Vagina (tissue), 2 donors: ENCODE measurements around the gene TIAL1. TPM values are rescaled to one million over a fixed set of nuclear protein-coding genes. Genes with fewer than 3 reads are reported as not detected.
"Not testable (repeated sequence)": the region's sequence is repeated elsewhere in the genome, so short reads cannot be mapped to it uniquely, and the experiment has no call there.

ENCODE experiments used
- DNase-seq, 2 donors: peaks; one replicate each; pipeline ENCODE4 v3.0.0-alpha.2; 2017; ENCODE audit errors: extremely low spot score in 2 of 2
- H3K27ac ChIP-seq: fragments of 200-600 bp; sonication (generic); one replicate; pipeline ENCODE4 v1.5.1; 2019
- H3K27me3 ChIP-seq: fragments of 200-600 bp; sonication (generic); one replicate; pipeline ENCODE4 v1.5.1; 2019
- H3K36me3 ChIP-seq, 2 donors: fragments of 200-600 bp; sonication (generic); one replicate each; pipeline ENCODE4 v1.5.1; 2017 to 2019
- H3K4me1 ChIP-seq: fragments of 200-600 bp; sonication (generic); one replicate; pipeline ENCODE4 v1.5.1; 2019
- H3K4me3 ChIP-seq, 2 donors: fragments of 200-600 bp; sonication (generic); 1 replicate in 1 of 2; 2 replicates in 1 of 2; pipeline ENCODE4 v1.5.1; 2016 to 2019
- H3K9me3 ChIP-seq: fragments of 200-600 bp; sonication (generic); one replicate; pipeline ENCODE4 v1.5.1; 2019
- CTCF ChIP-seq, 3 experiments: fragments of 450-650 bp in 2 of 3; fragments of 200-600 bp in 1 of 3; sonication (generic) in 1 of 3; IDR thresholded peaks; one replicate each; pipeline ENCODE4 v1.5.1; 2017 to 2019; ENCODE audit warnings: antibody characterized with exemption in 3 of 3, mild to moderate bottlenecking in 2 of 3, moderate library complexity in 2 of 3
- POLR2A ChIP-seq, 2 donors: fragments of 450-650 bp; IDR thresholded peaks; one replicate each; pipeline ENCODE4 v1.6.1; 2017; ENCODE audit warnings: antibody characterized with exemption in 2 of 2, mild to moderate bottlenecking in 2 of 2, moderate library complexity in 2 of 2
- POLR2AphosphoS5 ChIP-seq, 2 donors: sonication (generic); formaldehyde crosslinking; IDR thresholded peaks; one replicate each; pipeline ENCODE4 v1.9.0; 2017; ENCODE audit warnings: antibody characterized with exemption in 2 of 2, mild to moderate bottlenecking in 2 of 2, low read depth in 1 of 2; ENCODE audit not compliant: insufficient read depth in 1 of 2
- intact Hi-C: fragments of 100-400 bp; cut with DNase I; formaldehyde crosslinking; loops from one replicate; pipeline ENCODE4 v1.15.1; 2023
- total RNA-seq: library from RNA; depleted of rRNA; stranded (reverse); fragments of >200 nt; gene quantifications from one replicate; pipeline ENCODE4 v1.2.3, GENCODE V29; 2016

Gene TIAL1
- total RNA-seq, 1 donor from 2014 or later = 71.2 TPM

- no peak overlapping the region for H3K27ac ChIP-seq
These were observed 28.8 kb downstream of the TIAL1 start for GRCh38 chr10:119567978-119568377.

GRCh38 chr10:119562097-119562496 lies 34.7 kb downstream of the TIAL1 start:
- no peaks in the 10 kb centered on the region for H3K9me3 ChIP-seq
- intact Hi-C loops = no loop called here
- no peak for DNase-seq
- H3K27me3 ChIP-seq = no peaks in the 10 kb centered on the region
- H3K27ac ChIP-seq = no peak overlapping the region
- no peaks in the 10 kb centered on the region for H3K36me3 ChIP-seq
- H3K4me3 ChIP-seq = no peak overlapping the region
- H3K4me1 ChIP-seq = no peaks in the 10 kb centered on the region
- TF ChIP-seq POLR2A (IDR thresholded peaks at IDR 0.05) (no peak), CTCF (IDR thresholded peaks at IDR 0.05) (no peak), POLR2AphosphoS5 (IDR thresholded peaks at IDR 0.05; ENCODE audit: insufficient read depth in 1 of 2, low read depth in 1 of 2) (no peak)

More at GRCh38 chr10:119567978-119568377, 28.8 kb downstream of the TIAL1 start:
- Histone ChIP-seq H3K4me1 (no peaks in the 10 kb centered on the region), H3K27me3 (no peaks in the 10 kb centered on the region), H3K36me3 (peaks cover 0 to 11% of the 10 kb centered on the region in 2 donors), H3K4me3 (no peak overlapping the region), H3K9me3 (no peaks in the 10 kb centered on the region)
- intact Hi-C loops = no loop called here
- no peak for TF ChIP-seq POLR2A (IDR thresholded peaks at IDR 0.05)
- no peak for TF ChIP-seq CTCF (IDR thresholded peaks at IDR 0.05)
- no peak for TF ChIP-seq POLR2AphosphoS5 (IDR thresholded peaks at IDR 0.05; ENCODE audit: insufficient read depth in 1 of 2, low read depth in 1 of 2)
- no peak for DNase-seq

GRCh38 chr10:119559511-119559910 lies 37.3 kb downstream of the TIAL1 start:
- DNase-seq, intact Hi-C loops, H3K27me3 ChIP-seq, H3K9me3 ChIP-seq, H3K4me1 ChIP-seq, H3K4me3 ChIP-seq, H3K27ac ChIP-seq, H3K36me3 ChIP-seq: not testable (repeated sequence)

GRCh38 chr10:119556081-119556480 lies 40.7 kb downstream of the TIAL1 start:
- DNase-seq, intact Hi-C loops, H3K36me3 ChIP-seq, H3K27me3 ChIP-seq, H3K9me3 ChIP-seq, H3K27ac ChIP-seq, H3K4me3 ChIP-seq, H3K4me1 ChIP-seq: not testable (repeated sequence)

- no peaks in the 10 kb centered on the region for H3K36me3 ChIP-seq
- no peak overlapping the region for H3K27ac ChIP-seq
- DNase-seq = no peak
- TF ChIP-seq POLR2A (IDR thresholded peaks at IDR 0.05) = no peak
- TF ChIP-seq POLR2AphosphoS5 (IDR thresholded peaks at IDR 0.05; ENCODE audit: insufficient read depth in 1 of 2, low read depth in 1 of 2) = no peak
- no peak for TF ChIP-seq CTCF (IDR thresholded peaks at IDR 0.05)
- no peaks in the 10 kb centered on the region for H3K9me3 ChIP-seq
- H3K4me3 ChIP-seq = no peak overlapping the region
- intact Hi-C loops = no loop called here
- H3K4me1 ChIP-seq = no peaks in the 10 kb centered on the region
- H3K27me3 ChIP-seq = no peaks in the 10 kb centered on the region
These were observed 41.5 kb downstream of the TIAL1 start for GRCh38 chr10:119555178-119555784.

- Histone ChIP-seq H3K27ac (no peak overlapping the region), H3K36me3 (no peaks in the 10 kb centered on the region), H3K9me3 (no peaks in the 10 kb centered on the region), H3K4me3 (no peak overlapping the region), H3K27me3 (no peaks in the 10 kb centered on the region), H3K4me1 (no peaks in the 10 kb centered on the region)
- TF ChIP-seq POLR2A (IDR thresholded peaks at IDR 0.05) (no peak), POLR2AphosphoS5 (IDR thresholded peaks at IDR 0.05; ENCODE audit: insufficient read depth in 1 of 2, low read depth in 1 of 2) (no peak), CTCF (IDR thresholded peaks at IDR 0.05) (no peak)
- intact Hi-C loops = no loop called here
- DNase-seq = no peak
These were observed 45.9 kb downstream of the TIAL1 start for GRCh38 chr10:119550827-119551226.
